Caco-2 (cell line): ENCODE results near the gene HLA-A. TPM values are rescaled to one million over a fixed set of nuclear protein-coding genes. Genes with fewer than 3 reads are reported as not detected.

Experiments
- BruUV-seq: library from RNA; stranded (reverse); fragments of 400-500 nt; replicated peaks from 2 replicates; lab custom pipeline; 2021; lab: Mats Ljungman, UMichigan
- CTCF ChIA-PET: fragments of 300-600 bp; sonication (Branson Sonifier 250); formaldehyde crosslinking; loops from one replicate; lab custom pipeline; 2022; ENCODE audit warnings: antibody characterized with exemption; lab: Charles Lee
- POLR2A ChIA-PET: fragments of 300-600 bp; sonication (Branson Sonifier 250); formaldehyde crosslinking; loops from one replicate; lab custom pipeline; 2022; ENCODE audit warnings: antibody characterized with exemption; lab: Charles Lee
- DNase-seq, 2 experiments: peaks; one replicate each; pipeline versions ENCODE4 v3.0.0 to v3.0.0-alpha.2; 2020 to 2022
- H3K27me3 ChIP-seq: replicated peaks from 2 replicates; pipeline ENCODE4 v1.6.0; 2011; ENCODE audit warnings: low read length; ENCODE audit not compliant: control insufficient read depth, insufficient read depth
- H3K36me3 ChIP-seq: 2 replicates; pipeline ENCODE4 v1.5.1; 2011; ENCODE audit warnings: low read length; ENCODE audit not compliant: control insufficient read depth, insufficient read depth
- H3K4me1 ChIP-seq: fragments of 250-450 bp; sonication (Bioruptor Pico); 2 replicates; pipeline ENCODE4 v1.5.1; 2020; ENCODE audit warnings: mild to moderate bottlenecking
- H3K4me3 ChIP-seq: 2 replicates; pipeline ENCODE4 v1.5.1; 2011; ENCODE audit warnings: low read depth, mild to moderate bottlenecking, control low read depth, low read length
- H3K9me3 ChIP-seq: fragments of 250-450 bp; sonication (Bioruptor Pico); 2 replicates; pipeline ENCODE4 v1.5.1; 2020; ENCODE audit warnings: mild to moderate bottlenecking, moderate library complexity
- H3K27ac Mint-ChIP-seq: one replicate; pipeline ENCODE4 v1.8.0; 2022; ENCODE audit warnings: mixed read lengths; ENCODE audit not compliant: unreplicated experiment
- H3K27me3 Mint-ChIP-seq: one replicate; pipeline ENCODE4 v1.8.0; 2022; ENCODE audit warnings: mixed read lengths; ENCODE audit not compliant: insufficient read depth, unreplicated experiment
- H3K36me3 Mint-ChIP-seq: one replicate; pipeline ENCODE4 v1.8.0; 2022; ENCODE audit warnings: mild to moderate bottlenecking, mixed read lengths; ENCODE audit not compliant: insufficient read depth, unreplicated experiment
- H3K4me1 Mint-ChIP-seq: one replicate; pipeline ENCODE4 v1.8.0; 2022; ENCODE audit warnings: low read depth, mixed read lengths; ENCODE audit not compliant: unreplicated experiment
- H3K4me3 Mint-ChIP-seq: one replicate; pipeline ENCODE4 v1.8.0; 2022; ENCODE audit warnings: mild to moderate bottlenecking, moderate library complexity, mixed read lengths; ENCODE audit not compliant: unreplicated experiment
- H3K9me3 Mint-ChIP-seq: one replicate; pipeline ENCODE4 v1.8.0; 2022; ENCODE audit warnings: mixed read lengths; ENCODE audit not compliant: unreplicated experiment
- intact Hi-C: fragments of 100-400 bp; cut with micrococcal nuclease; formaldehyde crosslinking; loops from one replicate; pipeline ENCODE4 v1.10.0; 2022; ENCODE audit not compliant: unreplicated experiment
- total RNA-seq: library from RNA; stranded (reverse); gene quantifications from 2 replicates; pipeline ENCODE4 v1.2.3, GENCODE V29; 2022
- TF ChIP-seq, protein P1 (sequence below), 2 experiments: fragments of 200-600 bp in 1 of 2; IDR thresholded peaks; 1 replicate in 1 of 2; 2 replicates in 1 of 2; pipeline versions ENCODE4 v1.5.1 to v1.8.0; 2011 to 2022; ENCODE audit warnings: antibody characterized with exemption in 1 of 2, control low read depth in 1 of 2, inconsistent platforms in 1 of 2, low read depth in 1 of 2, low read length in 1 of 2, mild to moderate bottlenecking in 1 of 2, moderate library complexity in 1 of 2; ENCODE audit not compliant: insufficient read depth in 1 of 2, severe bottlenecking in 1 of 2, unreplicated experiment in 1 of 2

Gene HLA-A
- total RNA-seq, 1 experiment from 2014 or later = 198 TPM

DNA sequence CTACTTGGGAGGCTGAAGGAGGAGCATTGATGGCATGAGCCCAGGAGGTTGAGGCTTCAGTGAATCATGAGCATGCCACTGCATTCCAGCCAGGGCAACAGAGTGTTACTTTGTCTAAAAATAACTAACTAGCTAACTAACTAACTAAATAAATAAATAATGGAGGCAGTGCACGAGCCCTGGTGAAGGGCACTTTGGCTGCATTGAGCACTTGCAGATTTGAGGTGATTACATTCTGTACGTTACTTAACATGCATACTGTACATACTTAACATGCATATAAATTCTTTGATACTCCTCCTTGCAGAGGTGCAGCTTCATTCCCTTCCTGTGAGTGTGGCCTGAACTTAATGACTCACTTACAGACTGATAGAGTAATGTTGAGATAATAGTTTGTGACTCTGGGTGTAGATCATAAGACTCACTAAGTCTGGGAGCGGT lies 10.7 kb downstream of the HLA-A start:
- intact Hi-C loops = no loop called here
- no peak overlapping the region for H3K27ac Mint-ChIP-seq
- no peak overlapping the region for H3K4me3 Mint-ChIP-seq
- POLR2A ChIA-PET = no interaction called here
- no peaks in the 10 kb centered on the region for H3K27me3 Mint-ChIP-seq
- Histone ChIP-seq H3K4me1 (no peaks in the 10 kb centered on the region), H3K4me3 (no peak overlapping the region), H3K27me3 (no peaks in the 10 kb centered on the region), H3K9me3 (no peaks in the 10 kb centered on the region), H3K36me3 (no peaks in the 10 kb centered on the region)
- H3K4me1 Mint-ChIP-seq = no peaks in the 10 kb centered on the region
- CTCF ChIA-PET = no interaction called here
- H3K9me3 Mint-ChIP-seq = no peaks in the 10 kb centered on the region
- no peak for DNase-seq
- TF ChIP-seq, protein P1, sequence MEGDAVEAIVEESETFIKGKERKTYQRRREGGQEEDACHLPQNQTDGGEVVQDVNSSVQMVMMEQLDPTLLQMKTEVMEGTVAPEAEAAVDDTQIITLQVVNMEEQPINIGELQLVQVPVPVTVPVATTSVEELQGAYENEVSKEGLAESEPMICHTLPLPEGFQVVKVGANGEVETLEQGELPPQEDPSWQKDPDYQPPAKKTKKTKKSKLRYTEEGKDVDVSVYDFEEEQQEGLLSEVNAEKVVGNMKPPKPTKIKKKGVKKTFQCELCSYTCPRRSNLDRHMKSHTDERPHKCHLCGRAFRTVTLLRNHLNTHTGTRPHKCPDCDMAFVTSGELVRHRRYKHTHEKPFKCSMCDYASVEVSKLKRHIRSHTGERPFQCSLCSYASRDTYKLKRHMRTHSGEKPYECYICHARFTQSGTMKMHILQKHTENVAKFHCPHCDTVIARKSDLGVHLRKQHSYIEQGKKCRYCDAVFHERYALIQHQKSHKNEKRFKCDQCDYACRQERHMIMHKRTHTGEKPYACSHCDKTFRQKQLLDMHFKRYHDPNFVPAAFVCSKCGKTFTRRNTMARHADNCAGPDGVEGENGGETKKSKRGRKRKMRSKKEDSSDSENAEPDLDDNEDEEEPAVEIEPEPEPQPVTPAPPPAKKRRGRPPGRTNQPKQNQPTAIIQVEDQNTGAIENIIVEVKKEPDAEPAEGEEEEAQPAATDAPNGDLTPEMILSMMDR (IDR thresholded peaks at IDR 0.05; ENCODE audit: insufficient read depth in 1 of 2, low read depth in 1 of 2, low read length in 1 of 2, severe bottlenecking in 1 of 2, unreplicated experiment in 1 of 2) = no peak
- H3K36me3 Mint-ChIP-seq = no peaks in the 10 kb centered on the region
- no TSS peak for BruUV-seq

DNA sequence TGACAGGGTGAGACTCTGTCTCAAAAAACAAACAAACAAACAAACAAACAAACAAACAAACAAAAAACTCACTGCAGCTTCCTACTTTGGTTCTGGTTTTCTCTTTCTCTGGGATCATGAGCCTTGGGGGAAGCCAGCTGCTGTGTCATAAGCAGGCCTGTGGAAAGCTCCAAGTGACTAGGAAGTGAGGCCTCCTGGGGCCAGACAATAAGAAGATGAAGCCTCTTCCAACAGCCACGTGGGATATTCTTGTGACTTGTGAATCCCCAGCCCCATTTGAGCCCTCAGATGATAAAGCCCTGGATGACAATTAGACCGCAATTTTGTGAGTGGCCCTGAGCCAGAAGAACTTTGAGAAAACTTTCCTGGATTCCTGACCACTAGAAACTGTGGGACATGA lies 11.4 kb downstream of the HLA-A start:
- no peak overlapping the region for H3K27ac Mint-ChIP-seq
- Histone ChIP-seq H3K4me1 (no peaks in the 10 kb centered on the region), H3K4me3 (no peak overlapping the region), H3K36me3 (no peaks in the 10 kb centered on the region), H3K27me3 (no peaks in the 10 kb centered on the region), H3K9me3 (no peaks in the 10 kb centered on the region)
- H3K27me3 Mint-ChIP-seq = no peaks in the 10 kb centered on the region
- H3K36me3 Mint-ChIP-seq = no peaks in the 10 kb centered on the region
- POLR2A ChIA-PET = no interaction called here
- BruUV-seq = no TSS peak
- H3K4me3 Mint-ChIP-seq = no peak overlapping the region
- no peaks in the 10 kb centered on the region for H3K4me1 Mint-ChIP-seq
- H3K9me3 Mint-ChIP-seq = no peaks in the 10 kb centered on the region
- CTCF ChIA-PET = interaction anchor here (0.7 kb wide), 1 partner anchor 177 kb away, joined by 3 read pairs; no protein-coding TSS in a partner anchor
- TF ChIP-seq, protein P1 (IDR thresholded peaks at IDR 0.05; ENCODE audit: insufficient read depth in 1 of 2, low read depth in 1 of 2, low read length in 1 of 2, severe bottlenecking in 1 of 2, unreplicated experiment in 1 of 2) = no peak
- intact Hi-C loops = no loop called here
- DNase-seq = no peak

DNA sequence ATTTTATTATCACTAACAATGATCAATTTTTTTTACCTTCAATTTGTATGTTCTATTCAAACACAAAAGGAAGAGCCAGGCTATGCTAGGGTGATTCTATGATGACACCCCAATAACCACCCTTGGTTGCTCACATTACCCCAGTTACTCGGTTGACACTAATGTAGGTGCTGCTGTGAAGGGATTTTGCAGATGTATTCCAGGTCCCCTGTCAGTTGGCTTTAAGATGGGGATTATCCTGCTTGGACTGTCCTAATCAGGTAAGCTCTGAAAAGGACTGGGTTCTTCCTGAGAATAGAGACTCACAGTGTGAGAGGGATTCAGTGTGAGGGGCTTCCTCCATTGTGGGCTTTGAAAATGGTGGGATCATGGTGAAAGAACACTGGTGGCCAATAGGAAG lies 11.9 kb downstream of the HLA-A start:
- no peak overlapping the region for H3K4me3 ChIP-seq
- BruUV-seq = no TSS peak
- Mint-ChIP-seq H3K27me3 (no peaks in the 10 kb centered on the region), H3K9me3 (no peaks in the 10 kb centered on the region), H3K4me1 (no peaks in the 10 kb centered on the region), H3K36me3 (no peaks in the 10 kb centered on the region), H3K4me3 (no peak overlapping the region), H3K27ac (no peak overlapping the region)
- no peaks in the 10 kb centered on the region for H3K36me3 ChIP-seq
- POLR2A ChIA-PET = no interaction called here
- DNase-seq = no peak
- CTCF ChIA-PET = interaction anchor here (0.7 kb wide), 1 partner anchor 177 kb away, joined by 3 read pairs; no protein-coding TSS in a partner anchor
- TF ChIP-seq, protein P1 (IDR thresholded peaks at IDR 0.05; ENCODE audit: insufficient read depth in 1 of 2, low read depth in 1 of 2, low read length in 1 of 2, severe bottlenecking in 1 of 2, unreplicated experiment in 1 of 2) = no peak
- H3K9me3 ChIP-seq = no peaks in the 10 kb centered on the region
- no peaks in the 10 kb centered on the region for H3K4me1 ChIP-seq
- no peaks in the 10 kb centered on the region for H3K27me3 ChIP-seq
- intact Hi-C loops = no loop called here
